HG03095 (cell line): ENCODE results near the gene SRRM2.

ENCODE experiments used
- ATAC-seq: cut with Tn5 transposase; IDR thresholded peaks from one replicate; pipeline ENCODE4 v1.9.1; 2021; ENCODE audit warnings: moderate library complexity; ENCODE audit not compliant: unreplicated experiment

Gene SRRM2

DNA sequence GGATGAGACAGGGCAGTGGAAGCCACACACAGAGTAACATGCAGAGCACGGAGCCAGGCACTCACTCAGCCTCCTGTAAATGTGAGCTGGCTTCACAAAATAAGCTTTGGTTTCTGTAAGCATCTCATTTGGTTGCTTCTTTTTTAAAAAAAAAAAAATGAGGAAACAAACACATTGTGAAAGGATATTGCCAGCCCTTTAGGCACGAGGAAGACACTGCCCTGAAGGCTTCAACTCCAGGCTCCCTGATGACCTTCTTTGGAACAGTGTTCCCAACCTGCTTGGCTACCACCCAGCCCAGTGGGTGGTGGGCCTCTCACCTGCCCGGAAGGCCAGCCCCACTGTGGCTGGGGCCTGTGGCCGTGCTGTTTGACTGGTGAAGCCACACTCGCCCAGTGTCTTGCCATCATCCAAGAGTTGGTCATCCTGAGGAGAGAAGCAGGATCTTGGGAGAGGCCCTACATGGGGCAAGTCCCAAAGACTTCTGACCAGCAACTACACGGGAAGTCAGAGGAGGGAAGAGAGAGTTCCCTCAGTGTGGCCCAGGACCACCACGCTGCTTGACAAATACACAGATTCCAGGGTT is 22.8 kb downstream of the SRRM2 start:
- no peak for ATAC-seq

DNA sequence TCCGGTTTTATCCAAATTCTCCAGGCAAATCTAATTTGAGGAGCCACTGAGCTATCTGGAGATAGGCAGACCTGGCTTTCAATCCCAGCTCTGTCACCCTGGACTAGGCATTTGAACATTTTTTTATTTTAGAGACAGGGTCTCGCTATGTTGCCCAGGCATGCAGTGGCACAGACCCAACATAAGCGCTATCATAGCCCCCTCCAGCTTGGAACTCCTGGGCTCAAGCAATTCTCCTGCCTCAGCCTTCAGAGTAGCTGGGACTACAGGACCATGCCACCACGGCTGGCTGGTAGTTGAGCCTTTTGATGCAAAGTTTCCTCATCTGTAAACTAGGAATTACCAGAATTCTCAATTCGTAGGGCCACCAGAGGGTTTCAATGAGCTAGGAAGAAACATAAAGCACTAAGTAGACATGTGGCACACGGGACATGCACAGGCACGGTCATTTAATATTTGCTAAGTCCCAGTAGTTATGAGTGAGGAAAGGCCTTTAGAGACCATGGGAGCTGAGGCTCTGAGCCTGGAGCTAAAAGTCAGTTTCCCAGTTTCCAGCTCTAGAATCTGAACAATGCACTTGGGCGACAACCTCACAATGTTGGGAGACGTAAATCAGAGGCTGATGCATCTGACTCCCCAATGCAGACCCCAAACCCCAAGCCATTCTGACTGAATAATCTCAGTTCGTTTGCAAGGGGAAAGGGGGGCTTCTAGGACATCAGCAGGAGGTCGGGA is 23.5 kb downstream of the SRRM2 start:
- ATAC-seq: no peak

DNA sequence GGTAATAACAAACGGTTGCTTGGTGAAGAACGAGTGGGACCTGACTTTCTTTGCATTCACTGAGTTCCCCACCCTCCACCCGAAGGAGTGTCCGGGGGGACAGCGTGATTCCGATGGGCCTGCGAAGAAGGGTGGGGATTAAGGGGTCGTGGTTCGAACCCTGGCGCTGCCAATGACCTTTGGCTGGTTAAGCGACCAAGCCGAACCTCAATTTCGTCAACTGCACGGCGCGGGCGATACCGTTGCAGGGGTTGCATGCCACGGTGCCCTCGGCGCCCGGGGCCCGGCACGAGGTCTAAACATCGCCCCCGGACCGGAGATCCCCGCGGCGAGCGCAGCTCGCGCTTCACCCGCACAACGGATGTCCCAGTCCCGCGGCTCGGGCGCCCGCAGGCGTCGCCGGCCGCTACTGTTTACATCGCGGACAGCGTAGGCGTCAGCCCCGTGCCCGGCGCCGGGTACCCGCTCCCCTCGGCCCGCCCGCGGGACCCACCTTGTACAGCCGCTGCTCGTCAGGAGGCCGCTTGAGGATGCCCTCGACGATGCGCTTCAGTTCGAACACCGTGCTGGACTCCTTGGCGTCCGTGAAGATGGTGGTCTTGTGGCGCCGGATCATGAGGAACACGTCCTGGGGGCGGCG is 24.2 kb downstream of the SRRM2 start:
- ATAC-seq: no peak

DNA sequence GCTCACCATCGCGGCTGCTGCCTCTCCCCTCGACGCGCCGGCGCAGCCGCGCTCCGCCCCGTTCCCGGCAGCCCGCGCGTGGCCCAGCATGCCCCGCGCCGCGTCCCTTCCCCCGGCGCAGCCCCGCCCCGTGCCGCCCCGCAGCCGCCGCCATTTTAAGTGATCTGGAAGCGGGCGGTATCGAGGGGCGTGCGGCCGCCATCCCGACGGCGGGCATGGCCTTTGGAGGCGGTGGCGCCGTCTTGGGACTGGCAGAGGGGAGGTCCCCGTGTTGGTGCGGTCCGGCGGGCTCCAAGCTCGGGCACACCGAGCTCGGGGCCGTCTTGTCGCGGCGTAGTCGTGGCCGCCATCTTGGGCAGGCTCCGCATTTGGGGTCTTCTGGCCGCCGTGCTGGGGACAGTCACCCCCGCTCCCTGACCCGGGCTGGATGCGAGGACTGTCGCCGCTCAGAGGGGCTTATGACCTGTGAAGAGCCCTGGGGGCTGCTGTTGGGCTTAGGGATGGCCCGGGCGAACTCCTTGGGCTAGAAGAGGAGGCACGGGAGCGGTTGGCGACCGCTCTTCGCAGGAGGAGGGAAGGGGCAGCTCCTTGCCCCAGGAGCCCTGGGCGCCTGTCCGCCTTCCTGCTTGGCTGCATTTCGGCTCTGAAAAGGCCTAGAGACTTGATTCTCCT is 24.9 kb downstream of the SRRM2 start, which contains the start of gene ELOB:
Gene ELOB, minus strand, starts transcription at position 50 of the 672 bp plus-strand sequence. Its CDS starts 41 bp downstream, at position 9.
- peak; percentile 55 for ATAC-seq

DNA sequence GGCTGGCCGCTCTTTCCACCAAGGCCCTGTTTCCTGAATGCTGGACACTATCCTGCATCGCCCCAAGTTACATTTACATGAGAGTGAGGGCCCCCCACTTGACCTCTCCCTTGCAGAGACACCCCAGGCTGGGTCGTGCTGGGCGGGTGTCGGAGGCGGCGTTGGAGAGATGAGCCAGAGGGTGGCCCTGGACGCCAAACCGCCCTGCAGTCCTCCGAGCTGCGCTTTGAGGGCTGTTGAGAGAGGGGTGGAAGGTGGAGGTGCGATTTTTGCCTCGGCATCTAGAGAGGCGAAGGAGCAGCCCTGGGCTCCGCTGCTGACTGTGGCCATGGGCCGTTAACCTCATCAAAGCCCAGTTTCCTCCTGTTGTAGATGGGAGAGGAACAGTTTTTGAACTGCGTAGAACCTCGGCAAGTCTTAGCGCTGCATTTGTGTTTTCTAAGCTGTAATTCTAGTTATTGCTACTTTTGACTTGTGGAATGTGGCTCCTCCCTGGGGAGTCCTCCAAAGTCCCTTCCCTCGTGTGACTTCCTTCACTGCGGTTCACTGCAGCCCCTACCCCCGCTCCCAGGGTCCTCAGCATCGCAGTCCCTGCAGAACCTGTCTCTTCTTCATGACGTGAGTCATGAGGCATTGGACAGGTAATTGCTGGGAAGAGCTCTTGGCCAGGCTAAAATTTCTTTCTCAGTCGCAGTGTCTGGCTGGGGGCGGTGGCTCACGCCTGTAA is 25.6 kb downstream of the SRRM2 start:
- ATAC-seq: no peak

DNA sequence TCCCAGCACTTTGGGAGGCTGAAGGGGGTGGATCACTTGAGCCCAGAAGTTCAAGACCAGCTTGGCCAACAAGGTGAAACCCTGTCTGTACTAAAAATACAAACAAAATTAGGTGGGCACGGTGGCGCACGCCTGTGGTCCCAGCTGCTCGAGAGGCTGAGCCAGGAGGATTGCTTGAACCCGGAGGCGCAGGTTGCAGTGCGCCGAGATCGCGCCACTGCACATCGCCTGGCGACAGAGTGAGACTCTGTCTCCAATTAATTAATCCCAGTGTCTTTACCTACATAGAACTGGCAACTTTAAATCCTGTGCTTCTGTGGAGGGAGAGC is 26.2 kb downstream of the SRRM2 start:
- ATAC-seq: no peak

DNA sequence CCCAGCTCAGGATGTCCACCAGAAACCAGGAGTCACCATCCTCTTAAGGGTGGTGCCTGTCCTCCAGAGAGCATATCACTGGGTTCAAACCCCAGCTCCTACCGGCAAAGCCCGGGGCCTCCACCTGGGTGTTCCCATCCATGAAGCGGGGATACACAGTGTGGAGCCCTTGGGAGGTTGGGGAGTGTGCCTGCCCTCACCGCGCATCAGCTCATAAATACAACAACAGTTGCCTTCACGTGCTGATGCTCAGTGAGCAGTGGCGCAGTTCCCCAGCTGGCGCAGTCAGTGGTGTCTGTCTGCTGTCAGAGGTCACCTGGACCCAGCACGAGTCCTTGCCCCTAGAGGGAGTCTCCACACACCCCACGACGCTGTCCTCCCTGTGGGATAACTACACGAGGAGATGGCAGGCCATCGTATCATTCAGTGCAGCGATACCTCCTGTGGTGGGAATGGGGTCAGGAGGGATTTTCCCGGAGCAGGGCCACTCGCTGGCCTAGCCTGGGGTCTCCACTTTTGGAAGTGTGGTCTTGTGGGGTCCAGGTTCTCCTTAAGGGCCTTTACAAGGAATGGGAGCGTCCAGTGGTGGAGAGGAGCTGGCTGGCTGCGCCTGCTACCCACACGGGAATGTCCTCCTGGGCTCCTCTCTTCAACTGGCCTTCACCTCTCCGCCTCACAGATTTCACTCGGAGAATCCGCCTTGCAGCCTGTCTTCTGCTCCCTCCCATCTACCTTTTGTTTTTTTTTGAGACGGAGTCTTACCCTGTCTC is 26.9 kb downstream of the SRRM2 start:
- no peak for ATAC-seq

DNA sequence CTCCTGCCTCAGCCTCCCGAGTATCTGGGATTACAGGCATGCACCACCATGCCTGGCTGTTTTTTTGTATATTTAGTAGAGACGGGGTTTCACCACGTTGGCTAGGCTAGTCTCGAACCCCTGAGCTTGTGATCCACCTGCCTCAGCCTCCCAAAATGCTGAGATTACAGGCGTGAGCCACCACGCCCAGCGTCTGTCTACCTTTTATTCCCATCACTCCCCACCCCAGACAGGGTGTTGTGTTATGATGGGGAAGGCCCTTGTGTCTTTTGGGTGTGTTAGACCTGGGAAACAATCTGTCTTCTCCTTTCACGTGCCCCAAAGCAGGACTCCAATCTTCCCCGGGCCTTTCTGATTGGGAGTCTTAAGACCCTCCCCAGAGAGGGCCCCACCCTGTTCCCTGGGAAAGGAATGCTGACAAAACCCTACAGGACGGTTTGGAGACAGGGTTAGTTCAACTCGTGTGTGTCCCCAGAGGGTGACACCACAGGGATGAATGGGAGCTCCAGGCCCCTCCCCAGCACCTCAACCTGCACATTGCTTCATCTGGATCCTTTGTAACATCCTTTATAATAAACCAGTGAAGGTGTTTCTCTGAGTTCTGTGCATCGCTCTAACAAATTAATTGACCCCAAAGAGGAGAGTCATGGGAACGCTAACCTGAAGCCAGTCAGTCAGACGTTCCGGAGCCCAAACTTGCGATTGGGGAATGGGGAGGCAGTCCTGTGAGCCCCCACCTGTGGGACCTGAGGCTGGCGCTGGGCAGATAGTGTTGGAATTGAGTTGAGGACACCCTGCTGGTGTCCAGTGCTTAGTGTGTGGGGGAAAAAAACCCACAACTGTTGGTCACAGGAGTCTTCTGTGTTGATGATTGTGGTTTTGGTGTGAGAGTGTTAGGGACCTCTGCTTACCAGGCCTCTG is 27.8 kb downstream of the SRRM2 start:
- no peak for ATAC-seq

DNA sequence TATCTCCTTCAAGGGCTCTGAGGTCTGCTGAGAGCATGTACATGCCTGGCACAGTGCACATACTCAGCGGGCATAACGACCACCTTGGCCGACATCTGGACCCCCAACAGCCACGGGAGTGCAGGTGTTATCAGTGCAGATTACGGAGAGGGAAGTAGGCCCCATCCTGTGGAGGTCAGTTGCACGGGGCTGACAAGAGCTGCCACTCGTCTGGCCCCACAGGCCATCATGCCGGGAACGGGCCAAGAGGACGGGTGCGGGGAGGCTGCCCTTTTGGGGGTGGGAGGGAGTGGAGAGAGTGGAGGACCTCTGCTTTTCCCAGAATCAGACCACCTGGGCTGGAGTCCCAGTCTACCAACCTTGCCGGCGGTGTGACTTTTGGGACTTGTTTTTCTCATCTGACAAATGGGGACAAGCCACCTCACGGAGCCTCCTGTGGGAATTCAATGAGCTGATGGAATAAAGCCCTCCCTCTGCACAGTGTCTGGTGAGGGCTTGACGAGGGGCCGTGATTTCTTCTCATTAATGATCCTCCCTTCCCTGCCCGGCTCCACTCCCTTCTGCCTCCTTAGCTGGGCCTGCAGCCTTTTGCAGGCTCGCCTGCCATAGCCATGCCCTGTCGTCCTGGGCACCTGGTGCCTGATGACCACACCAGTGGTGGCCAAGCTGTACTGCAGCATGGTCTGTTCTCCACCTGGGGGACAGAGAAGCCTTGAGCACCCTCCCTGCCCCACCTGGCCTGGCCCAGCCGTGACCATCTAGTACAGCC is 30.3 kb downstream of the SRRM2 start:
- ATAC-seq: no peak

DNA sequence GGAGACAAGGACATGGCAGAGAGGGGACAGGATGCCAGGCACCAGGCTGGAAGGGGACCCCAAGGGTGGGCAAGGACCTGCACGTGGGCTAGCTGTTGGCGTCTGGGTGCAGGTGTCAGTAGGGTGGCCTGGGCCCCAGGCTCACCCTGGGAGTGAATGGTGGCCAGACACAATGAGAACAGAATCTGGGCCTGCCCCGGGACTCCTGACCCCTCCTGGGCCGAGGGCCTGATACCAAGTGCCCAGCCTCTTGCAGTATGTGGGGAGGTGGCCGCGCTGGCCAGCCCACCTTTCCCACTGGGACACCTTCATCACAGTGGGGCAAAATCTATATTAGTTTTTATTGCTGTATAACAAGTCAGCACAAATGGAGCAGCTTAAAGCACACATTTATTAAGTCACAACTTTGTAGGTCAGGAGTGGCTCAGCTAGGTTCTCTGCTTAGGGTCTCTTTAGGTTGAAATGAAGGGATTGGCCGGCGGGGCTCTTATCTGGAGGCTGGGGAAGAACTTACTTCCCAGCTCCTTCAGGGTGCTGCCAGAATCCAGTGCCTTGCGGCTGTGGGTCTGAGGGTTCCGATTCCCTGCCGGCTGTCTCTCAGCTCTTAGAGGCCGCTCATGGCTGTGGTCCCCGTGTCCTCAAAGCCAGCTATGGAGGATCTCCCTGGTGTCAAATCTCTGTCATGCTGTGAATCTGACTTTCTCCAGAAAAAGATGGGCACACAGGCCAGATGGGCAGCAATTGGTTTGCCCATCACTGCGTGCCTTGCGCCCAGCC is 31.3 kb downstream of the SRRM2 start:
- no peak for ATAC-seq

DNA sequence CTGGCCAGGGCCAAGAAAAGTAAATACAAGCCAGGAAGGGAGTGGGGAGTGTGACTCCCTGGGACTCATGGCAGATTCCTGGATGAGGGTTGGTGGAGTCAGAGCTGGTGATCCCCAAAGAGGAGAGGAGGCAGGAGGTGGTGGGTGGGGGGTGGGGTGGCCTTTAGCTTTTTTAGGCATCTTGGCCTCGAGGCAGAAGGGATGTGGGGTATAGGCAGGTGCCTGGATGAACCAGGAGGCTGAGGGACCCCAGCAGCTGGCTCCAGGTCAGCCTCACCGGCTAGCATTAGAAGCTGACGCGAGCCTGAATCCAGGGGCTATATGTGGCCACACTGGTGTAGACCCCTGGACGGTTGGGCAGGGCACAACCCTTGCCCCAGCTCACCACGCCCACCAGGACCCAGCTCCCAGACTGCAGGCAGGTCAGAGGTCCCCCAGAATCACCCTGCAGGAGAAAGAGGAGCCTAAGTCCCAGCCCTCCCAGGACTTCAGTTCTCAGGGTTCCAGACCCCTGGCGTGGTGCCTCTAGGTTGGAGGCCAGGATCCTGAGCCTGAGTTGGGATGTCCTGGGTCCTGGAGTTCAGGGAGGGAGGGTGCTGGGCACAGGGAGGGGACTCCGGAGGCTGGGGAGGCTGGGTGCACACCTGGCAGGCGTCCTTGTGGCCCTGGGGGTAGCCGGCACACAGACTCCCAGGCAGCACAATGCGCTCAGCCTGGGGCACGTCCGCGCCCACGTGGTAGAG is 32.1 kb downstream of the SRRM2 start:
- no peak for ATAC-seq

DNA sequence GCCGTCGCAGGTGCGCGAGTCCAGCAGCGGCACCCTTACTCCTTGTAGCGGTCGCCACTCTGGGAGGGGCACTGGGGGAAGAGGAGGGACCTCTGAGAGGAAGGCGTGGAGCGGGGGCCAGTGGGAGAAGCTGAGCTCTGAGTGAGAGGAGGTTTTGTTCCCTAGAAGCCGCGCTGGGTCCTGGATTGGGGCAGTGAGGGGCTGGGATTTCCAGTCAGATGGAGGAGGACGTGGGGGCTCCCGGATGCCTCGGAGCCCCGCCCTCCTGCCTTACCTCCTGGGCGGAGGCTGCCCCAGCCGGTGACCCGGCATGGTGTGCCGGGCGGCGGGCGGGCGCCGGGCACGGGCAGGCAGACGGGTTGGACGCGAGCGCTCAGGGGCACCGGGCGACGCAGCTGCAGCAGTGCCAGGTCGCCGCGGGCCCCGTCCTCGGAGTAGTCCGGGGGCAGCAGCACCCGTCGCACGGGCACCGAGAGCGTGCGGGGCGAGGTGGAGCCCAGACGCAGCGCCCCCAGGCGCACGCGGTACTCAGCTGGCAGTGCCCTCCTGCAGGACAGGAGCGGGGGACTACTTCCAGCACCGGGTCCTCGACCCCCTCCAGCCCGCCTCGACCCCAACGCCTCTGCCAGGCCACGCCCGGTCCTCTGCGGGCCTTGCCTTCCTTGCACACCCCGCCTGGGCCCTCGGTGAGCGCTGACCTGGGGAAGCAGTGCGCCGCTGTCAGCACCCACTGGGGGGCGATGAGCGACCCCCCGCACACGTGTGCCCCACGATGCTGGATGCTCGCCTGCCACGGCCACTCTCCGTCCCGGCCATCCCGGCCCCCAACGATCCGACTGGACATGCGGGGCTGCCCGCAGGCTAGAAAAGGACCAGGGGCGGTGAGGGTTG is 32.9 kb downstream of the SRRM2 start:
- no peak for ATAC-seq

DNA sequence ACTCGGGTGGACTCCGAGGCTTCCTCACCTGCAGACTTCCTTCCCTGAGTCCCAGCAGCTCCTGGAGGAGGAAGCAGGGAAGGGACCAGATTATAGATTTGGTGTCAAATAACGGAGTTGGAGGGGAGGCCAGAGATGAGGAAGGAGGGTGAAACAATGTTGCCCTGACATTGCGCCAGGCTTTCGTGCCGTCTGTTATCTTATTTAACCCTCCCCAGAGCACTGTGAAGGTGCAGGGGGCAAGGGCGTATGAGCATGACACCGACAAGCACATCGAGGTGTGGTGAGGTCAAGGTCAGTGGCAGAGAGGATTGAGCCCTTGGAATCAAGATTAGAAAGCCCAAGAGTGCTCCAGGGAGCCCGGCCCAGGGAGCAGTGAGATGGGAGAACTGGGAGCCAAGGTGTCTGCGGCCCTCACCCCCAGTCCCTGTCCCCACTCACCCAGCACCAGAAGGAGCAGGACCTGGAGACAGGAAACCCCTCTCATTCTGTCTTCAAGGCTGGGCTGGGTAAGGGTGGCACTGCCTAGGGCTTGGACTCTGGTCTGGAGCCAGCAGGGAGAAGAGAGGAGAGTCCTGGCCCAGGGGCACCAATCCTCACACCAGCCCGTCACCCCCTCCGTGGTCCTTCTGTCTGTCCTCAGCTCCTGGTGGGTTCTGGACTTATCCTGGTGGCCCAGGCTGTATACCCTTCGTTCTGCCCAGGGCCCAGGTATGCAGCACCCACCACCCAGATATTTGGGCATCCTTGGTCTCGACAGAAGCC is 33.8 kb downstream of the SRRM2 start:
- ATAC-seq: no peak

DNA sequence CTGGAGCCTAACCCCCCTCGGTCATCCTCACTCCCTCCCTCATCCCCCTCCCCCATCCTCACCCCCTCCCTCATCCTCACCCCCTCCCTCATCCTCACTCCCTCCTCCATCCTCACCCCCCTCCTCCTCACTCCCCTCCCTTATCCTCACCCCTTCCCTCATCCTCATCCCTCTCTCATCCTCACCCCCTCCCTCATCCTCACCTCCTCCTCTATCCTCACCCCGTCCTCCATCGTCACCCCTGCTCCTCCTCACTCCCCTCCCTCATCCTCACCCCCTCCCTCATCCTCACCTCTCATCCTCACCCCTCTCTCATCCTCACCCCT is 34.4 kb downstream of the SRRM2 start:
- no peak for ATAC-seq

DNA sequence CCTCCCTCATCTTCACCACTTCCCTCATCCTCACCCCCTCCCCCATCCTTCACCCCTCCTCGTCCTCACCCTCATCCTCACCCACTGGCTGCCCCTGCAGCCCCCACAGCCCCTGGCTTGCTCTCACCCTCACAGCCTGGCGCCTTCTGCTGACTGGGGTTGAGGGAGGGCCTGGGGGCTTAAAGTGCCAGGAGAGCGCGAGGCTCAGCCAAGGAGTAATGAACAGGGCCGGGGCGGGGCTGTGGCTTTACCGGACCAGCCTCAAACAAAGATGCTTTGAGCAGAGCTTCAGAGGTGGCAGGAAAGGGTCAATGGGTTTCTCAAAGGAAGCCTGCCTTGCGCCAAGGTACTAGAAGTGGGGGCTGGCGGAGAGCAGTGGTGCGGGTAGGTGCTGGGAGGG is 35.0 kb downstream of the SRRM2 start, which contains the start of gene PRSS33:
Gene PRSS33, minus strand, starts transcription at position 155 of the 400 bp plus-strand sequence. CDS start 1,013 bp downstream, outside the sequence.
- no peak for ATAC-seq
